ENCODE measurements around the gene MT1F.

GRCh38 chr16:56669840-56670619, 12.3 kb downstream of the MT1F start:
- TF ChIP-seq POLR2AphosphoS5 (IDR thresholded peaks at IDR 0.05; ENCODE audit: borderline replicate concordance, low read depth, low read length) (no peak), EZH2 (IDR thresholded peaks at IDR 0.05) (no peak)

Data from SK-N-MC (cell line).